GM21515 (cell line): ENCODE results near the gene C12orf57.
A peak's percentile ranks its signal among the peaks of the same experiment; 100 is the strongest.

Source experiments
- ATAC-seq: cut with Tn5 transposase; IDR thresholded peaks from one replicate; pipeline ENCODE4 v1.9.1; 2021; ENCODE audit not compliant: unreplicated experiment

C12orf57 gene

GRCh38 chr12:6952121-6952862, 8.5 kb downstream of the C12orf57 start:
- ATAC-seq: no peak

- ATAC-seq: no peak
These were observed 9.1 kb downstream of the C12orf57 start for GRCh38 chr12:6952863-6953441.

GRCh38 chr12:6953442-6954315, 9.9 kb downstream of the C12orf57 start:
- ATAC-seq: peak; percentile 36

GRCh38 chr12:6954316-6955107, 10.7 kb downstream of the C12orf57 start:
- ATAC-seq: no peak

- ATAC-seq: no peak
These were observed 11.5 kb downstream of the C12orf57 start for GRCh38 chr12:6955108-6956020.

GRCh38 chr12:6956021-6956727, 12.4 kb downstream of the C12orf57 start:
- ATAC-seq: no peak

- no peak for ATAC-seq
These were observed 13.4 kb downstream of the C12orf57 start for GRCh38 chr12:6957151-6957701.

- no peak for ATAC-seq
These were observed 14.2 kb downstream of the C12orf57 start for GRCh38 chr12:6957741-6958608.

GRCh38 chr12:6958609-6959057, 14.8 kb downstream of the C12orf57 start:
- ATAC-seq: no peak

GRCh38 chr12:6959058-6959804, 15.4 kb downstream of the C12orf57 start:
- peak; percentile 45 for ATAC-seq

GRCh38 chr12:6959805-6960592, 16.2 kb downstream of the C12orf57 start:
- ATAC-seq: no peak

GRCh38 chr12:6960593-6961277, 16.9 kb downstream of the C12orf57 start:
- ATAC-seq: peak; percentile 21

- no peak for ATAC-seq
These were observed 17.5 kb downstream of the C12orf57 start for GRCh38 chr12:6961278-6961694.

- no peak for ATAC-seq
These were observed 18.0 kb downstream of the C12orf57 start for GRCh38 chr12:6961695-6962284.

- ATAC-seq: no peak
These were observed 18.6 kb downstream of the C12orf57 start for GRCh38 chr12:6962285-6963015.
